Astrocyte of the spinal cord (primary cell): ENCODE measurements around the gene UBALD2.

Experiments used
- DNase-seq: peaks from one replicate; pipeline ENCODE4 v3.0.0; 2011; ENCODE audit warnings: low read depth, low spot score
- H3K4me3 ChIP-seq: 2 replicates; pipeline ENCODE4 v1.5.1; 2011; ENCODE audit warnings: low read depth, mild to moderate bottlenecking, low read length, moderate library complexity
- in situ Hi-C: cut with HindIII; loops from 2 replicates; pipeline ENCODE4 v1.10.0; 2017; ENCODE audit warnings: low sequenced_read_pairs
- TF ChIP-seq, protein P1 (sequence below): IDR thresholded peaks from 2 replicates; pipeline ENCODE4 v1.5.1; 2012; ENCODE audit warnings: low read depth, mild to moderate bottlenecking, low read length, inconsistent platforms

Gene UBALD2

DNA sequence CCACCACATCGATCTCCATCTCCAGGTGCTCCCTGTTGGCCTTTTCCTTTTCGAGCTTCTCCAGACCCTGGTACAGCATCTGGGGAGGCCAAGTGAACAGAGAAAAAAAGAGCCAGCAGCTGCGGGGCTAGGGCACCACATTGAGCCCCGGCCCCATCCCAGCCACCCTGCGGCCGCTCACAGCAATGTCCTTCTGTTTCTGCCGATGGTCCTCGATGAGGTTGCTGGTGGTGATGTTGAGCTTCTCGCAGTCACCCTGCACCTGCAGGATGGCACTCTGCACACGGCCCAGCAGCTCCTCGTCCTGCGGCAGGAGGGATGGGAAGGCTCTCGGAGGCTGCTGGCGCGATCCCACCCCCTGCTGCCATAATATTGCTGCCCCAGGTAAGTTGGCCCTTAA, 15.5 kb downstream of the UBALD2 start:
- TF ChIP-seq, protein P1, sequence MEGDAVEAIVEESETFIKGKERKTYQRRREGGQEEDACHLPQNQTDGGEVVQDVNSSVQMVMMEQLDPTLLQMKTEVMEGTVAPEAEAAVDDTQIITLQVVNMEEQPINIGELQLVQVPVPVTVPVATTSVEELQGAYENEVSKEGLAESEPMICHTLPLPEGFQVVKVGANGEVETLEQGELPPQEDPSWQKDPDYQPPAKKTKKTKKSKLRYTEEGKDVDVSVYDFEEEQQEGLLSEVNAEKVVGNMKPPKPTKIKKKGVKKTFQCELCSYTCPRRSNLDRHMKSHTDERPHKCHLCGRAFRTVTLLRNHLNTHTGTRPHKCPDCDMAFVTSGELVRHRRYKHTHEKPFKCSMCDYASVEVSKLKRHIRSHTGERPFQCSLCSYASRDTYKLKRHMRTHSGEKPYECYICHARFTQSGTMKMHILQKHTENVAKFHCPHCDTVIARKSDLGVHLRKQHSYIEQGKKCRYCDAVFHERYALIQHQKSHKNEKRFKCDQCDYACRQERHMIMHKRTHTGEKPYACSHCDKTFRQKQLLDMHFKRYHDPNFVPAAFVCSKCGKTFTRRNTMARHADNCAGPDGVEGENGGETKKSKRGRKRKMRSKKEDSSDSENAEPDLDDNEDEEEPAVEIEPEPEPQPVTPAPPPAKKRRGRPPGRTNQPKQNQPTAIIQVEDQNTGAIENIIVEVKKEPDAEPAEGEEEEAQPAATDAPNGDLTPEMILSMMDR: no peak

DNA sequence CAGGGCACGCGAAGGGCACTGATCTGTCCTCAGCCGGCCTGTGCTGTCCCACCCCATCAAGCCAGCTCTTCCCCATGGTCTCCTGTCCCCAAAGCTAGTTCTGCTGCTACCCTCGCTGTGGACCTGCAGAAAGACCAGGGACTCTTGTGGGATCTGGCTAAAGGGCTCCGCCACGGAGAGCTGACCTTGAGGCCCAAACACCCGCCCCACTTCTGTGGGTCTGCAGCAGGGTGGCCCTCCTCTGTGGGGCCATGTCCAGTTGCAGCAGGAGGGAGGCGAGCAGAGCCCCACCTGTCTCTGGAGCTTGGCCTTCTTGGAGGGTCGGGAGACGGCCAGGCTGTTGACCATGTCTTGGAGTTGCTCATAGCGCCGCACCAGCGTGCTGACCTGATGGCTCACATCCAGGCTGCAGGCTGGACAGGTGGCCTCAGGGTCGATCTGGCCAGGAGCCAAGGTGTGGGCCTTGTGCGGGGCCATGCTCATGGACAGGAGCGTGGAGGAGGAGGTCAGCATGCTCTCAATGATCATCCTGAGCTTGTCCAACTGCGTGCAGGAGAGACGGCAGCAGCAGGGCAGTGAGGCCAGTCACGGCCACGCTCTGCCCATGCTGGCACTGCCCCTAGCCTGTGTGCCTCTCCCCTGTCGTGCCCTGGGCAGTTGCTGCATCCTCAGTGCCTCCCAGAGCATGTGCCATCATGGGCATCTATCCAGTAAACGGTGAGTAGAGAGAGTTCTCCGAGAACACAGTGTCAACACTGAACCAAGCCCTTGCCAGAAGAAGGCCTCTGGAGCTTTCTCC, 16.6 kb downstream of the UBALD2 start:
- in situ Hi-C loops: no loop called here
- TF ChIP-seq, protein P1: no peak
- no peak for DNase-seq
- no peak overlapping the region for H3K4me3 ChIP-seq

More for the DNA sequence above, 15.5 kb downstream of the UBALD2 start:
- DNase-seq: no peak
- no peak overlapping the region for H3K4me3 ChIP-seq
- in situ Hi-C loops: no loop called here

DNA sequence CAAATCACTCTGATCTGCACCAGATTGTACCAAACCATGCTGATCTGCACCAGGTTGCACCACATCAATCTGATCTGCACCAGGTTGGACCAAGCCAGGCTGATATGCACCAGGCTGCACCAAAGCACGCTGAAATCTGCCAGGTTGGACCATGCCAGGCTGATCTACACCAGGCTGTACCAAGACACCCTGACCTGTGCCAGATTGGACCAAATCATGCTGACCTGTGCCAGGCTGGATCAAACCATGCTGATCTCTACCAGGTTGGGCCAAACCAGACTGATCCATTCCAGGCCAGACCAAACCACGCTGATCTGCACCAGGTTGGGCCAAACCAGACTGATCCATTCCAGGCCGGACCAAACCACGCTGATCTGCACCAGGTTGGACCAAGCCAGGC, 27.4 kb downstream of the UBALD2 start:
- no peak for DNase-seq
- TF ChIP-seq, protein P1: no peak
- in situ Hi-C loops: no loop called here
- no peak overlapping the region for H3K4me3 ChIP-seq

DNA sequence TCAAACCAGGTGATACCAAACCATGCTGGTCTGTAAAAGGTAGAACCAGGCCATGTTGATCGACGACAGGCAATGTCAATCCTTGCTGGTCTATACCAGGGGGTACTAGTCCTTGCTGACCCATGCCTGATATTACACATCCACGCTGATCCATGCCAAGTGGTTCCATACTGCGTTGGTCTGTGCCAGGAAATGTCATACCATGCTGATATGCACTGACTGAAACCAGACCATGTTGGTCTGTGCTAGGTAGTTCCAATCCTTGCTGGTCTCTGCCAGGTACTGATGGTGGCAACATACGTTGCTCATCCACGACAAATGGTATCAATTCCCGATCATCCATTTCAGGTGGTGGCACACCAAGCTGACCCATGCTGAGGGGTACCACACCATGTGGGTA, 28.0 kb downstream of the UBALD2 start:
- no peak for DNase-seq
- H3K4me3 ChIP-seq: no peak overlapping the region
- in situ Hi-C loops: no loop called here
- TF ChIP-seq, protein P1: no peak

DNA sequence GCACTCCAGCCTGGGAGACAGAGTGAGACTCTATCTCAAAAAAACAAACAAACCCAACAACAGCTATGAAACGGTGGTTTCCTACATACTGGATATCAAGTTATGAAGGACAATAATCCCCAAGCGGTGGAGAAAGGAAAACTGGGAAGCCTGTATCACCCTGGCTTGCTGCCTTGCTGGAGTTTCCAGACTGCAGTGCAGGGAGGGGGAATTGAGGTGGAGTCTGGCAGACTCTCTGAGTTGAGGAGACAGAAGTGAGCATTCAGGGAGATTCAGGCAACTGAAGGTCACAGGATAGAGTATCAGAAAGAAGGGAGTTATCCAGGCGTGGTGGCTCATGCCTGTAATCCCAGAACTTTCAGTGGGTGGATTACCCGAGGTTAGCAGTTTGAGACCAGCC, 31.0 kb downstream of the UBALD2 start:
- DNase-seq: no peak
- in situ Hi-C loops: no loop called here
- TF ChIP-seq, protein P1: no peak
- H3K4me3 ChIP-seq: no peak overlapping the region

DNA sequence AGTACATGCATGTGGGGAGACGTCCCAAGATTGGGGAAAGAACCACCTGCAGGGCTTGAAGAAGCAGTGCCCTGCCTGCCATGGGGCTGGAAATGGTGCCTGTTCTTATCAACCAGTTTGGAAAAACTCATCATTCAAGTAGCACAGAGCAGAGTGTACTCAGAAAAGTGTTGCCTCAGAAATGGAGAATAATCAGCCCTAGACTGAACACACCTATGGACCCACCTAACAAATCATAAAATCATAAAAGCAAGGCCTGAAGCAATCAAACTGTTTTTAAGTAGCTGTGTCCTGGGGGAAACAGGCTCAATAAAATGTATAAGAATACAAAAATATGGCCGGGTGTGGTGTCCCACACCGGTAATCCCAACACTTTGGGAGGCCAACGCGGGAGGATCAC, 31.7 kb downstream of the UBALD2 start:
- H3K4me3 ChIP-seq: no peak overlapping the region
- no peak for DNase-seq
- TF ChIP-seq, protein P1: no peak
- in situ Hi-C loops: no loop called here
